Mononuclear cell (primary cell): ENCODE measurements around the gene EIF4A3. TPM values are rescaled to one million over a fixed set of nuclear protein-coding genes. Genes with fewer than 3 reads are reported as not detected.
A peak's percentile ranks its signal among the peaks of the same experiment; 100 is the strongest.
"Not testable (repeated sequence)": the region's sequence is repeated elsewhere in the genome, so short reads cannot be mapped to it uniquely, and the experiment has no call there.

ENCODE experiments used
- H3K27me3 ChIP-seq: 2 replicates; pipeline ENCODE4 v1.6.0; 2011; ENCODE audit warnings: low read length, control low read depth; ENCODE audit not compliant: insufficient read depth
- H3K4me1 ChIP-seq: 2 replicates; pipeline ENCODE4 v1.5.1; 2011; ENCODE audit warnings: mild to moderate bottlenecking, low read length, control low read depth; ENCODE audit not compliant: insufficient read depth
- H3K4me3 ChIP-seq: 2 replicates; pipeline ENCODE4 v1.5.1; 2011; ENCODE audit warnings: mild to moderate bottlenecking, low read length, moderate library complexity
- H3K9me3 ChIP-seq: 2 replicates; pipeline ENCODE4 v1.5.1; 2011; ENCODE audit warnings: low read depth, mild to moderate bottlenecking, control low read depth, low read length
- total RNA-seq: library from RNA; depleted of rRNA; stranded (reverse); fragments of >200 nt; gene quantifications from one replicate; pipeline ENCODE4 v1.2.3, GENCODE V29; 2012

Gene EIF4A3
- total RNA-seq, 1 donor = 40.1 TPM

DNA sequence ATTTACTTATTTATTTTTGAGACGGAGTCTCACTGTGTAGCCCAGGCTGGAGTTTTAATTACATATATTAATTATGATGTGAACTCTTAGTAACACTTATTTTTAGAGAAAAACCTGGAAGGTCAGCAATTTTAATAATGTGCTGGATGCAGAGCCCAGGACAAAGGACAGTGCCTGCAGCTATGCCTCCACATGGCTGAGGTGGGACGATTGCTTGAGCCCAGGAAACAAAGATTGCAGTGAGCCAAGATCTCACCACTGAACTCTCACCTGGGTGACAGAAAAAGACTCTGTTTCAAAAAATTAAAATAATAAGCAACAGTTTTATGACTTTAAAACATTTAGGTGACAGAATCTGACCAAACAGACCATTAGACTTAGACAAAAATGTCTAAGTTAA lies 11.9 kb upstream of the EIF4A3 start:
- Histone ChIP-seq H3K4me3 (no peak overlapping the region), H3K9me3 (no peaks in the 10 kb centered on the region), H3K4me1 (no peaks in the 10 kb centered on the region), H3K27me3 (peaks cover 2% of the 10 kb centered on the region)

DNA sequence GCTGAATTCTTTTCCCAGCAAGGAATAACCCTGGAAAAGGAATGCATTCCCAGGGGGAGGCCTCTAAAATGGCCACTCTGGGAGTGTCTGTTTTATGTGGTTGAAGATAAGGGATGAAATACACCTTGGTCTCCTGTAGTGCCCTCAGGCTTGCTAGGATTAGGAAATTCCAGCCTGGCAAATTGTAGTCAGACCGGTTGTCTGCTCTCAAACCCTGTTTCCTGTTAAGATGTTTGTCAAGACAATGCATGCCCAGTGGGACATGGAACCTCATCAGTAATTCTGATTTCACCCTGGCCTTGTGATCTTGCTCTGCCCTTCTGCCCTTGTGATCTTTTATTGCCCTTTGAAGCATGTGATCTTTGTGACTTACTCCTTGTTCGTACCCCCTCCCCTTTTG lies 8.7 kb upstream of the EIF4A3 start:
- not testable (repeated sequence) for H3K4me3 ChIP-seq, H3K27me3 ChIP-seq, H3K9me3 ChIP-seq
- peaks cover 10% of the 10 kb centered on the region for H3K4me1 ChIP-seq

DNA sequence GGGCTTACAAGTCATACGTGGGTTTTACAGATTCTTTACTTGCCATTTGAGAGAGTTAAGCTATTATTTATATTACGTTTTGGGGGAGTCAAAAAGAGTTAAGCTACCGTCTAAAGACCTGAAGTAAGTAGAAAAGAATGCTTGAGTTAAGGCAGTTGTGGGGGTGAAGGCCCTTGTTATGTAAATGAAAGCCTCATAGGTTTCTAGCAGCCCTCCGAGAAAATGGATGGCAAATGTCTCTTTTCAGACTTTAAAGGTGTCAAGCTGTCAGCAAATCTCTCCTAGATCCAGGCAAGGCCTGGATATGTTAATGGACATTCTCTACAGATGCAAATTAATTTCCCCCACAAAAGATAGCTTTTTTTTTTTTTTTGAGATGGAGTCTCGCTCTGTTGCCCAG lies 7.2 kb upstream of the EIF4A3 start:
- H3K4me1 ChIP-seq = peaks cover 10% of the 10 kb centered on the region
- no peaks in the 10 kb centered on the region for H3K27me3 ChIP-seq
- no peaks in the 10 kb centered on the region for H3K9me3 ChIP-seq
- no peak overlapping the region for H3K4me3 ChIP-seq

DNA sequence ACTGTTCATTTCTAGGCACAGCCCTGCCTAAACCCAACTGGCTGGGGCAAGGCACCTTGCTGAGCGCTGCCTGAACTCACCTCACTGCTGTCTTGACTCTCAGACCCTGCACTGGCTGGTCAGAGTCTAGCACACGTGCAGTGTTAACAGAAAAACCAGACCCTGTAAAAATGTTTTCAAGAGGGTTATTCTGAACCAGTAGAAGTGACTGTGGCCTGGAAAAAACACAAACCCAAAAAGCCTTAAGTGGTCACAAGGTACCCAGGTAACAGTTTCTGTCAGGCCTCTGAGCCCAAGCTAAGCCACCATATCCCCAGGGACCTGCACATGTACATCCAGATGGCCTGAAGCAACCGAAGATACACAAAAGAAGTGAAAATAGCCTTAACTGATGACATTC lies 6.1 kb upstream of the EIF4A3 start:
- H3K4me1 ChIP-seq = peaks cover 18% of the 10 kb centered on the region
- no peak overlapping the region for H3K4me3 ChIP-seq
- H3K9me3 ChIP-seq = no peaks in the 10 kb centered on the region
- no peaks in the 10 kb centered on the region for H3K27me3 ChIP-seq

DNA sequence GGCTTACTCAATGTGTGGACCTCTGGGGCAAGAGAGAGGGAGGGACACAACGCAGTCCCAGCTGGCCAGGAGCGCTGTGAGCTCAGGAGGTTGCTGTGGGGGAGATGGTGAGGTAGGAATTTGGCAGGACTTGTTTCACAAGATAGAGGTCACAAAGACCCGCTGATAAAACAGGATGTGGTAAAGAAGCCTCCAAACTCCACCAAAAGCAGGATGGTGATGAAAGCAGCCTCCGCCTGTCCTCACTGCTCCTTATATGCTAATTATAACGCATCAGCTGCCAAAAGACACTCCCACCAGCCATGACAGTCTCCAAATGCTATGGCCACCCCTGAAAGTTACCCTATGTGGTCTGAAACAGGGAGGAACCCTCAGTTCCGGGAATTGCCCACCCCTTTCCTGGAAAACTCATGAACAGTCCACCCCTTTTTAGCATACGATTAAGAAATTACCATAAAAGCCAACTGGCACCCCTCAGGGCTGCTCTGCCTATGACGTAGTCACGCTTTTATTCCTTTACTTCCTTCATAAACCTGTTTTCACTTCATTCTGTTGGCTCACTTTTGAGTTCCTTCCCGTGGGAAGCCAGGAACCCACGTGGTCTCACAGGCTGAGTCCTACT lies 5.3 kb upstream of the EIF4A3 start:
- Histone ChIP-seq H3K27me3 (no peaks in the 10 kb centered on the region), H3K4me3 (no peak overlapping the region), H3K4me1 (peaks cover 23% of the 10 kb centered on the region), H3K9me3 (no peaks in the 10 kb centered on the region)

DNA sequence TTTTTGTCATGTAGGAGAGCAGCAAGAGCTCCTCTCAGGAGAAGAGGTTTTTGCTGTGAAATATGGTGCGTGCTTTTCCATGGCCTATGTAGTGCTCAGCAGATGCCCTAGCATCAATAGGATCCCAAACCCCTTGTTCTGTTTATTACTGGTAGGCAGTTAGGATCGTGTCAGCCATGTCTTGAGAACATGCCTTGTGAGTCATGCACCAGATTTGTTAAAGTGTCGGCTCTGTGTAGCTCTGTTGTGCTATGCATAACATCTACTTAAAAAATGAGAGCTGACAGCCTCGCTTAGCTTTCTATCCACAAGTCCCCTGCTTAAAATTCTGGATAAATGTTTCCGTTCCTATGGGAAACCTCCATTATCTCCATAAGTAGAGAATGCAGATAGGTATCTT lies 4.4 kb upstream of the EIF4A3 start:
- Histone ChIP-seq H3K4me1 (peaks cover 23% of the 10 kb centered on the region), H3K4me3 (no peak overlapping the region), H3K27me3 (no peaks in the 10 kb centered on the region), H3K9me3 (no peaks in the 10 kb centered on the region)

DNA sequence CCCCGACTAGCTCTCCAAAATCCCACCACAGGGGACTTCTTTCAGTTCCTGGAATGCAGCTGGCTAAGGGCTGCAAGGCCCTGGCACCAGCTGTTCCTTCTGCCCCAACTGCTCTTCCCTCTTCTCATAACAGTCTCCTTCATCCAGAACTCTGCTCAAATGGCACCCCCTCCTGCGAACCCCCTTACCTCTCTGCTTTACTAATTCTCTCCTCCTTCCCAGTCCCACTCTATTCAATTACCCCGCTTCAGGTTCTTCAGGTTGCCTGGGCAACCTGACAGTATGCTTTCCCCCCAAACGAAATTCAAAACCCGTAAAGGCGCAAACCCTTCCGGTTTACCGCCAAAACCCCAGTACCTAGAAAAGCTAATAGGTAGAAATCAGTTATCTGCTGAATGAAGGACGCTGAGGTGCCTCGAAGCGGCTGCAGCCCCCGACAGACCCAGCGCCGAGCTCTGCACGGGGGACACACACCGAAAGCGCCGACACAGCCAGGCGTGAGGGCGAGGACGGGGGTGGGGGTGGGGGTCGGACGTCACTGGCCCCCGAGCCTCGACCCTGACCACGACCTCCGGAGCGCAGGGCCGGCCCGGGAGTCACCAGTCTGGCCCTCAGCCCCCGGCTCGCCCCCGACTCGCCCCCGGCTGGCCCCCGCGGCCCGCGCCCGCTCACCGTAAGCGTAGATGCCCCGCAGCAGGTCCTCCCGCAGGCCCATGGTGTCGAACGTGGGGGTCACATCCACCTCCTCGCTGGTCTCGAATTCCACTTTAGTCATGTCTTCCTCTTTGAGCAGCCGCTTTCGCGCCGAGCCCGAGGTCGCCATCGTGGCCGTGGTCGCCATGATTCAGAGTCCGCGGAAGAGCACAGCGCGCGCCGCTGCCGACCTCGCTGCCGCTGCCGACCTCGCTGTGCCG lies 550 bp downstream of the EIF4A3 start:
- H3K4me1 ChIP-seq = peaks cover 36% of the 10 kb centered on the region
- no peaks in the 10 kb centered on the region for H3K9me3 ChIP-seq
- H3K27me3 ChIP-seq = no peaks in the 10 kb centered on the region
- peak overlapping the region; percentile 62 for H3K4me3 ChIP-seq

DNA sequence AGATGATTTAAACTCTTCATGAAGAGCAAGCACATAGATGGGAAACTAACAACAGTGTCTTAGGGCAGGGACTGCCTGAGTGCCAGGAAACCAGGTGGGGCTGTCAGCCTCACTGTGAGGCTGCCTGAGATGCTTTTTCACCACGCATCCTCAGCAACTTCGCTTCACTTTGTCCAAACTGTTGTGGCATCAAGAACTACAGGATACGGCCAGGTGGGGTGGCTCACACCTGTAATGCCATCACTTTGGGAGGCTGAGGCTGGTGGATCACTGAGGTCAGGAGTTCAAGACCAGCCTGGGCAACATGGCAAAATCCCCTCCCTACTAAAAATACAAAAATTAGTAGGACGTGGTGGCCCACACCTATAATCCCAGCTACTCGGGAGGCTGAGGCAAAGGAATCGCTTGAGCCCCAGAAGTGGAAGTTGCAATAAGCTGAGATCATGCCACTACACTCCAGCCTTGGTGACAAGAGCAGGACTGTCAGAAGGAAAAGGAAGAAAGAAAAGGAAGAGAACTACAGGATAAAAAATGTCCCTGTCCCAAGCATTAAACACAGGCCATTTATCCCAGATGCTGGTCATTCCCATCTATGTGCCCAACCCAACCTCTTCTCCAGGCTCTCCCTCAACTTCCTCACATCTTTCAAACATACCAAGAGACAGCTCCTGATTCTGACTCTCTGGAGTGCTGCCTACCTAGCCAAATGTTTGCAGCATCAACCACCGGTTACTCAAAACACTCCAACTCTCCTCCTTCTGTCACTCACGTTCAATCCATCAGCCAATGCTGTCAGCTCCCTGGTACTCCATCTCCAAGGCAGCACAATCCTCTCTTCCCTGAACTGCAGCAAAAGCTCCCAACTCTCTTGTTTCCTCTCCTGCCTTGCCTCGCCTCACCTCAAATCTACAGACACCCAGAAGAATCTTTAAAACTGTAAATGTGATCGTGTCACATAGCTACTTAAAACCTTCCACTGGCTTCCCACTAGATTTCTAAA lies 1.6 kb downstream of the EIF4A3 start:
- H3K27me3 ChIP-seq = no peaks in the 10 kb centered on the region
- H3K4me3 ChIP-seq = peak overlapping the region; percentile 62
- H3K9me3 ChIP-seq = no peaks in the 10 kb centered on the region
- peaks cover 36% of the 10 kb centered on the region for H3K4me1 ChIP-seq

DNA sequence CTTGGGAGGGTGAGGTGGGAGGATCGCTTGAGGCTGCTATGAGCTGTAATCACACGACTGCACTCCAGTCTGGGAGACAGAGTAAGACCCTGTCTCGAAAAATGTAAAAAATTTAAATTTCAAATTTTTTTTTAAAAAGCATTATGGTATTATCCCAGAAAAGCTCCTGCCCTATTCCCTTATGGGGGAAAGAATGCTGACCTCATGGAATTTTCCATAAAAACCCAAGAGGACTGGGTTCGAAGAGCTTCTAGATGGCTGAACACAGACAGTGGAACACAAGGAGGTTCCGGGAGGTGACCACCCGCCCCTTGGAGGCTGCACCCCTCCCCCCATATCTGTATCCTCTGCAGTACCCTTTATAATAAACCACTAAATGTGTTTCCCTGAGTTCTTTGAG lies 4.0 kb downstream of the EIF4A3 start:
- Histone ChIP-seq H3K4me3 (no peak overlapping the region), H3K4me1 (peaks cover 28% of the 10 kb centered on the region), H3K9me3 (no peaks in the 10 kb centered on the region), H3K27me3 (no peaks in the 10 kb centered on the region)

DNA sequence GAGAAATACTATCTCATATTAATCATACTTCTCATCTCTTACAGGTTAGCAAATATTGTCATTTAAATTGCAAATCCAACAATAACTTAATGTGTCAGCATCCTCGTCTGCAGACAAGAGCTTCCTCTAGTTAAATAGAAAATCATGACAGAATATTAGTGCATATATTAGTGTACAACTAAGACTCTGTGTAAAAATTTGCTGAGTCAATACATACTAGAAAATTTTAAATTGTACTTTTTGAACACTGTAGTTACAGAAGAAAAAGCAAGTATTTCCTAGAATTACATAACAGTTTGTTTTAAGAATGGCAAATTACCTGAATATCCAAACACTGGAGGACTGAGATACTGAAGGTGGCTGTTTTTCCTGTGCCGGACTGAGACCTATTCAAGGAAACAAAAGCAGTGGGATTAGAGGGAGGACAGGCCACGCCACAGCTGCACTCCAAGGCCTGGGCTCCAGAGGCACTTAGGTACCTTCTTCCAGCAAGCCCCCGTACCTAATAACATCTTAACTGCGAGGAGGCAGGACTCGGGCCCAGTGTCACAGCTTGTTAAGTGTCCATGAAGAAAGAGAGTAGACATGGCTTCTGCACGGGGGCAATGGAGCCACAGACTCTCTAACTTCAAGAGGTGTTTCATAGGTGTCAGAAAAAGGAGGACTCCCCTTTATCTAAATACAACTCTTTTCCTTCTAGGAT lies 5.3 kb downstream of the EIF4A3 start:
- no peaks in the 10 kb centered on the region for H3K9me3 ChIP-seq
- no peaks in the 10 kb centered on the region for H3K27me3 ChIP-seq
- H3K4me3 ChIP-seq = no peak overlapping the region
- peaks cover 23% of the 10 kb centered on the region for H3K4me1 ChIP-seq

DNA sequence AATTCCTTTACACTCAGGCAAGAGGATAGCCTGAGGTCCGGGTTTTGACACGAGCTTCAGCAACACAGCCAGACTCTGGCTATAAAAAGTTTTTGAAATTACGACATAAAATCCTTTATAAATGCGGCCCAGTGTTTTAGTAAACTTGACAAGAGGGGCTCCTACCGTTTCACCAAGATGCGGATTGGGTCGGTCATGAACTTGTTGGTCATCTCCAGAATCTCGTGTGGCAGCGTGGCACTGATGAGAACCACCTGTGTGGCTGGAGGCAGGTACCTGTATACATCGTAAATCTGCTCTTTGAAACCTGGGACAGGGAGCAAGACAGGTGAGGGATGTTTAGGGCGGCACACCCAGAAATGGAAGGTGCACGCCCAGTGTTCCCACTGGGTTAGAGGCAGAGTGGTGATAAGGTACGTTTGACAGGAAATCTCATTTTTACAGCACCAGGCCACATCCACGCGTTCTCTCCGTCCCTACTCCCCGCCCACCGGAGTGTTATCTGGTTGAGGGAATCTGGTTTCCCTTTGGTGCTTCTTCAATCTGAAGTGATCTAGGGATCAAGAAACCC lies 8.0 kb downstream of the EIF4A3 start:
- no peaks in the 10 kb centered on the region for H3K9me3 ChIP-seq
- H3K4me3 ChIP-seq = no peak overlapping the region
- no peaks in the 10 kb centered on the region for H3K27me3 ChIP-seq
- peaks cover under 1% of the 10 kb centered on the region for H3K4me1 ChIP-seq

DNA sequence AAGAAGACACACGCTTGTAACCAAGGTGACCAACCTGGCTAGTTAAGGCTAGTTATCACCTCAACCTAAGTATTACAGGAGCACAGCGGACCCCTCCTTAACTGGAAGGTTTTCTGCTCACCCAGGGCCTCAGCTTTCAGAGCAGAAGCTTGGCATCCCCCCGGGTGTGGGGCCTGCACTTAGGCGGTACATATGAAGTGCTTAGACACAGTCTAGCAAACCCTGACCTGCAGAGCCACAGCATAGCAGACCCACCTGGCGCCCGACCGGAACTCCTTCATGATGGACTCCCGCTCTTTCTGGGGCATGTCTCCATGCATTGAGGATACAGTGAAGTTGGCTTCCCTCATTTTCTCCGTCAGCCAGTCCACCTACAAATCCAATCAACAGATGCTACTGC lies 9.8 kb downstream of the EIF4A3 start:
- no peaks in the 10 kb centered on the region for H3K9me3 ChIP-seq
- no peak overlapping the region for H3K4me3 ChIP-seq
- no peaks in the 10 kb centered on the region for H3K4me1 ChIP-seq
- no peaks in the 10 kb centered on the region for H3K27me3 ChIP-seq

DNA sequence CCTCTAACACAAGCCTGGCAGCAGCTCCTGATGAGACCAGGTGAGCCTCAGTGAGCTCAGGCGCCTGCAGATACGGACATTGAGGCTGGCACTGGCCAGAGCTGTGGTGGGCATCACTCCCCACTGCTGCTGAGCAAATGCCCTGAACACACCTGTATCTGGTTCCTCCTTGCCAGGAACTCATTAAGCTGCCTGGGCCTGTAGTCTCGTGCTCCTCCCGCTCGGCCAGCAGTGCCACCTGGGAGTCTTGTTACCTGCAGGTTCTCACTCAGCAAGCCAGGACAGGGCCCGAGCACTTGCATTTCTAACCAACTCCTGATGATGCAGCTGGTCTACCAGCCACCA lies 13.3 kb downstream of the EIF4A3 start:
- Histone ChIP-seq H3K4me1 (no peaks in the 10 kb centered on the region), H3K9me3 (no peaks in the 10 kb centered on the region), H3K4me3 (no peak overlapping the region)

DNA sequence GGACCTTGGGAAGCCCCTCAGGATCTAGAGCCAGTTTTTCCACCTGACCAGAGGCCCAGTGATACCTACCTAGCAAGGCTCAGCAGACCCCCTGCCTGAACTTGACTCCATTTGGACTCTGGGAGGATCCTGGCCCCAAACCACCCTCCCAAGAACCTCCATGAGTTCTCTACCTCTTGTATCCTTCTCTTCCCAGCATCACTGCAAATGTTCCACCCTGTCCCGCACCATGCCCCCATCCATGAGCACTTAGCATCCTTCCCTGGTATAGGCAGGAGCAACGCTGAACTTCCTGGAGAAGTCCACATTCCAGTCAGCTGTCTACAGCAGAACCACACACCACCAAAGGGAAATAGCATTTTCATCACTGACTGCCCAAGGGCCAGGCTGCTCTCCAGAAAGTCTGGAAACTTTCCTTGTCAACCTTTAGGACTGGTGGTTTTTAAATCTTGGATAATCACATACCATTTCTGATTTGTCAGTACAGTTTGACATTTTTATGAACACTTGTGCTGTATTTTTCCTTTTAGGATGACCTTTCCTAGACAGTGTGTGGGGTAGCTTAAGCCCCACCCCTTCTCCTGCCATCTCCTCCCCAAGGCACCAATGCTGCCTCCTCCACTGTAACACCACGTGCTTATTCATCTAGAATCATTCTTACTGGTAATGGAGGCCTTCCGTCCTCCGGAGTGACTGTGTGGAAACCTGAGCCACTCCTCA lies 13.9 kb downstream of the EIF4A3 start:
- H3K4me1 ChIP-seq = no peaks in the 10 kb centered on the region
- H3K27me3 ChIP-seq = no peaks in the 10 kb centered on the region
- H3K9me3 ChIP-seq = no peaks in the 10 kb centered on the region
- no peak overlapping the region for H3K4me3 ChIP-seq

More for the DNA sequence above, 13.3 kb downstream of the EIF4A3 start:
- H3K27me3 ChIP-seq = no peaks in the 10 kb centered on the region
